SK-N-SH (cell line): ENCODE data around the gene FAT1. TPM values are rescaled to one million over a fixed set of nuclear protein-coding genes. Genes with fewer than 3 reads are reported as not detected.

ENCODE experiments used
- CTCF ChIA-PET: fragments of 300-600, 350-600 bp; formaldehyde crosslinking; extraction: SDS; loops from one replicate; lab custom pipeline; 2021; lab: Yijun Ruan, JAX
- POLR2A ChIA-PET: fragments of 350-600 bp; sonication (Branson Sonifier 250); formaldehyde crosslinking; extraction: SDS; loops from one replicate; lab custom pipeline; 2020; ENCODE audit warnings: antibody characterized with exemption, inconsistent platforms; lab: Yijun Ruan, JAX
- DNase-seq: peaks from one replicate; pipeline ENCODE4 v3.0.0; 2012
- H2AFZ ChIP-seq: fragments of 200-600 bp; sonication (generic); 2 replicates; pipeline ENCODE4 v1.8.1; 2016; ENCODE audit warnings: antibody characterized with exemption, mild to moderate bottlenecking, low read depth
- H3F3A ChIP-seq: fragments of 200-600 bp; sonication (generic); replicated peaks from 2 replicates; pipeline ENCODE3; 2016; ENCODE audit warnings: antibody characterized with exemption, mild to moderate bottlenecking; ENCODE audit not compliant: insufficient read depth
- H3K27ac ChIP-seq, 2 experiments: fragments of 200-500 bp in 1 of 2; fragments of 200-600 bp in 1 of 2; sonication (Bioruptor generic) in 1 of 2; sonication (generic), shearing (Covaris generic) in 1 of 2; 2 replicates each; pipeline versions ENCODE4 v1.5.1 to v1.6.1; 2014 to 2016; ENCODE audit warnings: low read depth in 2 of 2, inconsistent platforms in 1 of 2, low read length in 1 of 2, mild to moderate bottlenecking in 1 of 2, mixed read lengths in 1 of 2
- H3K27me3 ChIP-seq: fragments of 200-600 bp; sonication (generic), shearing (Covaris generic); 2 replicates; pipeline ENCODE4 v1.6.1; 2016; ENCODE audit warnings: mixed run types; ENCODE audit not compliant: insufficient read depth
- H3K36me3 ChIP-seq, 2 experiments: fragments of 200-500 bp in 1 of 2; fragments of 200-600 bp in 1 of 2; sonication (Bioruptor generic) in 1 of 2; sonication (generic) in 1 of 2; replicated peaks in 1 of 2; 2 replicates each; pipeline versions ENCODE3 to v1.5.1; 2014 to 2016; ENCODE audit warnings: low read length in 1 of 2, mild to moderate bottlenecking in 1 of 2; ENCODE audit not compliant: insufficient read depth in 2 of 2, control insufficient read depth in 1 of 2
- H3K4me1 ChIP-seq, 2 experiments: fragments of 200-500 bp in 1 of 2; fragments of 200-600 bp in 1 of 2; sonication (Bioruptor generic) in 1 of 2; sonication (generic), shearing (Covaris generic) in 1 of 2; 2 replicates each; pipeline versions ENCODE4 v1.5.1 to v1.6.1; 2014 to 2016; ENCODE audit warnings: low read depth in 1 of 2, low read length in 1 of 2, mixed run types in 1 of 2; ENCODE audit not compliant: insufficient read depth in 2 of 2, control insufficient read depth in 1 of 2
- H3K4me2 ChIP-seq: fragments of 200-600 bp; sonication (generic), shearing (Covaris generic); 2 replicates; pipeline ENCODE4 v1.6.1; 2017; ENCODE audit warnings: mixed run types
- H3K4me3 ChIP-seq, 2 experiments: fragments of 200-500 bp in 1 of 2; fragments of 200-600 bp in 1 of 2; sonication (Bioruptor generic) in 1 of 2; sonication (generic), shearing (Covaris generic) in 1 of 2; 2 replicates each; pipeline versions ENCODE4 v1.5.1 to v1.8.1; 2014 to 2016; ENCODE audit warnings: low read depth in 2 of 2, inconsistent platforms in 1 of 2, low read length in 1 of 2, mild to moderate bottlenecking in 1 of 2, mixed read lengths in 1 of 2, moderate library complexity in 1 of 2
- H3K79me2 ChIP-seq: fragments of 200-600 bp; sonication (generic); 2 replicates; pipeline ENCODE4 v1.8.1; 2017; ENCODE audit warnings: mild to moderate bottlenecking; ENCODE audit not compliant: insufficient read depth
- H3K9ac ChIP-seq: fragments of 200-600 bp; sonication (generic); 2 replicates; pipeline ENCODE4 v1.6.1; 2017; ENCODE audit warnings: mixed run types
- H3K9me2 ChIP-seq: fragments of 200-600 bp; sonication (generic); 2 replicates; pipeline ENCODE4 v1.6.1; 2017; ENCODE audit warnings: mixed run types
- H3K9me3 ChIP-seq: fragments of 200-600 bp; sonication (generic); 2 replicates; pipeline ENCODE4 v1.6.1; 2017; ENCODE audit warnings: mixed run types, mild to moderate bottlenecking, moderate library complexity
- H4K20me1 ChIP-seq: fragments of 200-600 bp; sonication (generic); 2 replicates; pipeline ENCODE4 v1.6.1; 2017; ENCODE audit warnings: mild to moderate bottlenecking, mixed run types; ENCODE audit not compliant: insufficient read depth
- CHD2 ChIP-seq: fragments of 150-350 bp; IDR thresholded peaks from 2 replicates; pipeline ENCODE4 v1.6.1; 2018; ENCODE audit warnings: low read length; ENCODE audit not compliant: partially characterized antibody
- CTCF ChIP-seq: fragments of 200-600 bp; sonication (generic); IDR thresholded peaks from 2 replicates; pipeline ENCODE4 v1.6.1; 2017; ENCODE audit warnings: antibody characterized with exemption, mild to moderate bottlenecking, moderate library complexity
- ELF1 ChIP-seq: IDR thresholded peaks from 2 replicates; pipeline ENCODE4 v1.4.0; 2012
- FOXJ3 ChIP-seq: sonication (generic); formaldehyde crosslinking; IDR thresholded peaks from 2 replicates; pipeline ENCODE4 v1.5.1; 2020; ENCODE audit warnings: mild to moderate bottlenecking, missing genetic modification reagents
- FOXM1 ChIP-seq: IDR thresholded peaks from 2 replicates; pipeline ENCODE4 v1.4.0; 2012; ENCODE audit warnings: low read depth, mild to moderate bottlenecking
- GABPA ChIP-seq: IDR thresholded peaks from 2 replicates; pipeline ENCODE4 v1.4.0; 2012; ENCODE audit warnings: low read depth, mild to moderate bottlenecking
- POLR2AphosphoS5 ChIP-seq: IDR thresholded peaks from 2 replicates; pipeline ENCODE4 v1.6.1; 2012; ENCODE audit warnings: low read depth, low read length
- REST ChIP-seq: IDR thresholded peaks from 2 replicates; pipeline ENCODE4 v1.6.1; 2012; ENCODE audit warnings: mild to moderate bottlenecking, low read depth, low read length, moderate library complexity
- RFX5 ChIP-seq: IDR thresholded peaks from 2 replicates; pipeline ENCODE4 v1.6.1; 2012; ENCODE audit warnings: mild to moderate bottlenecking, improper control_type of control experiment, low read length
- SIN3A ChIP-seq: IDR thresholded peaks from 2 replicates; pipeline ENCODE4 v1.6.1; 2012; ENCODE audit warnings: low read depth, mild to moderate bottlenecking, low read length, moderate library complexity, borderline replicate concordance
- SMC3 ChIP-seq: IDR thresholded peaks from 2 replicates; pipeline ENCODE4 v1.6.1; 2012; ENCODE audit warnings: low read depth, low read length, improper control_type of control experiment
- TCF12 ChIP-seq: IDR thresholded peaks from 2 replicates; pipeline ENCODE4 v1.4.0; 2012
- USF1 ChIP-seq: IDR thresholded peaks from 2 replicates; pipeline ENCODE4 v1.4.0; 2012; ENCODE audit warnings: low read depth, borderline replicate concordance
- WGBS: methylation state at CpG from one replicate; pipeline ENCODE4 v1.1.6; 2017; ENCODE audit warnings: low lambda C conversion rate; 5-methylcytosine and 5-hydroxymethylcytosine counted together
- polyA plus RNA-seq, 3 experiments: library from polyadenylated mRNA; depleted of rRNA; stranded (reverse); fragments of >200 nt; gene quantifications; 2 replicates each; pipeline ENCODE4 v1.2.3, GENCODE V29; 2012
- TF ChIP-seq, protein P1 (sequence below): IDR thresholded peaks from 2 replicates; pipeline ENCODE4 v1.4.0; 2012; ENCODE audit warnings: low read depth, borderline replicate concordance
- TF ChIP-seq, protein P2 (sequence below): IDR thresholded peaks from 2 replicates; pipeline ENCODE4; 2012

FAT1 gene
- polyA plus RNA-seq, 1 of the 3 experiments (the other 2 are of a cell fraction), result 41.3 TPM

DNA sequence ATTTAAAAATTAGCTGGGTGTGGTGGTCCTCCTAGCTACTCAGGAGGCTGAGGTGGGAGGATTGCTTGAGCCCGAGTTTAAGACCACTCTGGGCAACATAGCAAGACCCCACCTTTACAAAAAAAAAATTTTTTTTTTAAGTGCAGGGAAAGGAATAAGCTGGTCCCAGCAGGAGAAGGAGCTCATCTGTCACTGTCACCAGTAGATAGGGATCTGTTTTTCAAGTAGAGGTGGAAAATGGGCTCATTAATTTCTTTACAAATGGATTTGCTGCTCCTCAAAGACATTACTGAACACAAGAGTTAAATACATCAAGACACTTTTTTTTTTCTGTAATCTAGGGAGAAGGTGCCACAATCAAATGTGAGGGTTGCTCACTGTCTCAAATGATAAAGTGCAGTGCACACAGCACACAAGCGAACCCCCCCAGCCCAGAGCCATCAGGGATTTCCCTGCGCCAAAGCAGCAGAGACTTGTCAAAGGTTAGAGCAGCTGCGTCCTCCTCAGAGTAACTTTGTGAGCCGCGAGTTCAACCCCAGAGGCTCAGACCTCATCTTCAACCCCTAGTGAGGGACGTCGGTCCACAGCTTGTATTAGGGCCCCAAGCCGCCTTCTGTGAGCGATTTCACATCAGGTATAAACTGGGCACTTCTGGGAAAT, 154.0 kb downstream of the FAT1 start (continued):
- TF ChIP-seq, protein P1, sequence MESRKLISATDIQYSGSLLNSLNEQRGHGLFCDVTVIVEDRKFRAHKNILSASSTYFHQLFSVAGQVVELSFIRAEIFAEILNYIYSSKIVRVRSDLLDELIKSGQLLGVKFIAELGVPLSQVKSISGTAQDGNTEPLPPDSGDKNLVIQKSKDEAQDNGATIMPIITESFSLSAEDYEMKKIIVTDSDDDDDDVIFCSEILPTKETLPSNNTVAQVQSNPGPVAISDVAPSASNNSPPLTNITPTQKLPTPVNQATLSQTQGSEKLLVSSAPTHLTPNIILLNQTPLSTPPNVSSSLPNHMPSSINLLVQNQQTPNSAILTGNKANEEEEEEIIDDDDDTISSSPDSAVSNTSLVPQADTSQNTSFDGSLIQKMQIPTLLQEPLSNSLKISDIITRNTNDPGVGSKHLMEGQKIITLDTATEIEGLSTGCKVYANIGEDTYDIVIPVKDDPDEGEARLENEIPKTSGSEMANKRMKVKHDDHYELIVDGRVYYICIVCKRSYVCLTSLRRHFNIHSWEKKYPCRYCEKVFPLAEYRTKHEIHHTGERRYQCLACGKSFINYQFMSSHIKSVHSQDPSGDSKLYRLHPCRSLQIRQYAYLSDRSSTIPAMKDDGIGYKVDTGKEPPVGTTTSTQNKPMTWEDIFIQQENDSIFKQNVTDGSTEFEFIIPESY, result no peak
- TF ChIP-seq RFX5 (no peak), REST (no peak), FOXJ3 (no peak), CHD2 (no peak), USF1 (no peak)
- TF ChIP-seq, protein P2, sequence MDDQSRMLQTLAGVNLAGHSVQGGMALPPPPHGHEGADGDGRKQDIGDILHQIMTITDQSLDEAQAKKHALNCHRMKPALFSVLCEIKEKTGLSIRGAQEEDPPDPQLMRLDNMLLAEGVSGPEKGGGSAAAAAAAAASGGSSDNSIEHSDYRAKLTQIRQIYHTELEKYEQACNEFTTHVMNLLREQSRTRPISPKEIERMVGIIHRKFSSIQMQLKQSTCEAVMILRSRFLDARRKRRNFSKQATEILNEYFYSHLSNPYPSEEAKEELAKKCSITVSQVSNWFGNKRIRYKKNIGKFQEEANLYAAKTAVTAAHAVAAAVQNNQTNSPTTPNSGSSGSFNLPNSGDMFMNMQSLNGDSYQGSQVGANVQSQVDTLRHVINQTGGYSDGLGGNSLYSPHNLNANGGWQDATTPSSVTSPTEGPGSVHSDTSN, result no peak
- TF ChIP-seq, all 33 proteins: peak for 0

DNA sequence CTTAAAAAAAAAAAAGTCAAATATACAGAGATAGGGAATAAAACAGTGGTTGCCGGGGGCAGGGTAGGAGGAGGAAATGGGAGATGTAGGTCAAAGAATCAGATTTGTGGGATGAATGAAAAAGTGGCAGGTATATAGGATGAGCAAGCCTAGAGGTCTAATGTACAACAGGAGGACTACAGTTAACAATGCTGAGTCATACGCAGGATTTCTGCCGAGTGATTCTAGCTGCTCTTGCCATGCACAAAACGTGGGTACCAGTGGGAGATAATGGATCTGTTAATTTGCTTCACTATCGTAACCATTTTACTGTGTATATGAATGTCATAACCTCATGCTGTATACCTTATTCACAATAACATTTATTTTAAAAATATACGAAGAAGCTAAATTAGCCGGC, 157.6 kb downstream of the FAT1 start:
- H3K4me1 ChIP-seq, result no peaks in the 10 kb centered on the region
- TF ChIP-seq REST (no peak), FOXM1 (no peak), SMC3 (no peak), GABPA (no peak), POLR2AphosphoS5 (no peak), TCF12 (no peak), SIN3A (no peak), CTCF (no peak), ELF1 (no peak)
- TF ChIP-seq, protein P2, result no peak

More for the DNA sequence above, 157.6 kb downstream of the FAT1 start:
- Histone ChIP-seq H3F3A (no peaks in the 10 kb centered on the region), H3K9me2 (no peaks in the 10 kb centered on the region), H3K27ac (no peak overlapping the region), H3K79me2 (no peaks in the 10 kb centered on the region), H3K4me2 (no peak overlapping the region), H3K36me3 (no peaks in the 10 kb centered on the region), H2AFZ (no peak overlapping the region), H4K20me1 (no peaks in the 10 kb centered on the region), H3K9ac (no peak overlapping the region), H3K4me3 (no peak overlapping the region), H3K27me3 (no peaks in the 10 kb centered on the region), H3K9me3 (no peaks in the 10 kb centered on the region)
- ChIA-PET CTCF (interaction anchor here (1.1 kb wide), 1 partner anchor 11 kb away, joined by 4 read pairs; the partner anchor contains the start of gene MTNR1A), POLR2A (no interaction called here)
- DNase-seq, result no peak
- WGBS, result 39% methylated on average over 7 of the region's 7 CpGs
